Esophagus mucosa (tissue), 1 donor: ENCODE results near the gene CASZ1. TPM values are rescaled to one million over a fixed set of nuclear protein-coding genes. Genes with fewer than 3 reads are reported as not detected.

ENCODE experiments used
- ATAC-seq: fragments of 200-7000 bp; cut with Tn5 transposase; one replicate; pipeline ENCODE4 v1.9.1; 2020
- total RNA-seq: library from RNA; stranded (reverse); gene quantifications from one replicate; pipeline ENCODE4 v1.2.4, GENCODE V29; 2023
- donor health status: DM: yes; HTN: yes; CAD: no.

CASZ1 gene
- 22.8 TPM for total RNA-seq

GRCh38 chr1:10796029-10796944, at the start of gene CASZ1:
Gene CASZ1, minus strand, starts transcription at chr1:10796646. Its CDS starts 102,757 bp downstream, at chr1:10693889.
- ATAC-seq, result peak; percentile 86

DNA sequence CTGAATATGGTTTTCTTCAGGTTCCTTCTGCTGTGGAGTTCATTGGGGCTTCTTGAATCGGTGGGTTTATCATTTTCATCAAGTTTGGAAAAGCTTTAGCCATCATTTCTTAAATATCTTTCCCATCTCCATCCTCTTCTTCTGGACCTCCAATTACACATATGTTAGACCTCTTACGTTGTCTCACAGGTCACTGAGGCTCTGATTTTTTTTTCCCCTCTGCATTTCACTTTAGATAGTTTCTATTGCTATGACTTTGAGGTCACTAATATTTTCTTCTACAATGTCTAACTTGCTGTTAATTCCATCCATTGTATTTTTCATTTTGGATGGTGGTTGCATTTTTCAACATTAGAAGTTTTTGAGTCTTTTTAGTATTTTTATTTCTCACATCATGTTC, 47.3 kb upstream of the CASZ1 start:
- ATAC-seq, result no peak

- no peak for ATAC-seq
Observed at GRCh38 chr1:10841118-10841517, 44.7 kb upstream of the CASZ1 start.

DNA sequence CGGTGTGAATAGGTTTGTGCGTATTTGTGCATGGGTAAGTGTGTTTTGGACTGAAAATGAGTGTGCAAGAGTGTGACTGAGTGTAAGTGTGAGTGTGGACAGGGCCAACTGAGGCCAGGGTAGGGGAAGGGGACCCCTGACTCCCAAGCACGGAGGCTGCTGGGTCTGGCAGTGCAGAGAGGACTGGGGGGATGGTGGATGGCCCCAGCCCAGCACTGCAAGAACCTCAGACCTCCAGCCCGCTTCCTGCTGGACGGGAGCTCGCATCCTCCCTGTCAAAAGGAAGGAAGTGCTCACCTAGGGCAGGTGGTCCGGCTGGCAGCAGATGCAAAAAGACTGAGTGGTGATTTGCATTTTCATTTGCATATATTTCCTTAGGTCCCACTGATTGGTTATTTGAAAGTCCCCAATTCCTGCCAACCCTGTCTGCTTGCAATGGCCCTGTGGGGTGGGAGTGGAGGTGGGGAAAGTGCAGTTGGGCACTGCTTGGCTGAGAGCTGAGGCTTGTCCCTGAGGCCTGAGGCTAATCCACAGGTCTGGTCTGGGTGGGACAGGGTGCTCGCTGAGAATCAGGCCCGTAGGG, 42.8 kb upstream of the CASZ1 start:
- ATAC-seq, result no peak

- no peak for ATAC-seq
Observed at GRCh38 chr1:10838541-10838940, 42.1 kb upstream of the CASZ1 start.

- no peak for ATAC-seq
Observed at GRCh38 chr1:10836726-10837125, 40.3 kb upstream of the CASZ1 start.

DNA sequence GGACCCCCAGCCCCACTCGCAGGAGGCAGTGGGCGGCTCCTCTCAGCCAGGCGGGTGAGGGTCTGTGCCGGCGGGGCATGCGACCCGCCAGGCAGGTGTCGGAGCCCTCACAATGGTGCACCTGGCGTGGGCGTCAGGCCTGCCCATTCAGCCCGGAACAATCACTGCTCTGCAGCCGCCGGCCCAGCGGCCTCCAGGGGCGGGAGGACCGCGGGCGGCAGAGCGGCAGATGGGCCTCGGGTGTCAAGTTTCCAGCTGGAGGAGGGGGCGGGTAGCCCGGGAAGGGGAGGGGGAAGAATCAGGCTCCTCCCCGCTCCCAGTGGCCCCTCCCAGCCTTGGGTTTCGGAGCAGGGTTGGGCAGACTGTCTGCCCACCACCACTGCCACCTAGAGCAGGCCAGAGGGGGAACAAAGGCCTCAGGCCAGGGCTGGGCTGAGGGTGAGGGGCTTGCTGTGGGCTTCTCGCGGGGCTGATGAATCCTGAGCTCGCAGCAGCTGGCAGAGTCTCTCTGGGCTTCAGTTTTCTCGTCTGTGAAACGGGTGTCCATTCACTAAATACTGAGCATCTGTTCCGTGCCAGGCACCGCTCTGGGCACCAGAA, 39.5 kb upstream of the CASZ1 start:
- ATAC-seq, result peak; percentile 22

GRCh38 chr1:10835421-10835820, 39.0 kb upstream of the CASZ1 start:
- ATAC-seq, result no peak

GRCh38 chr1:10834770-10835412, 38.4 kb upstream of the CASZ1 start:
- ATAC-seq, result no peak

DNA sequence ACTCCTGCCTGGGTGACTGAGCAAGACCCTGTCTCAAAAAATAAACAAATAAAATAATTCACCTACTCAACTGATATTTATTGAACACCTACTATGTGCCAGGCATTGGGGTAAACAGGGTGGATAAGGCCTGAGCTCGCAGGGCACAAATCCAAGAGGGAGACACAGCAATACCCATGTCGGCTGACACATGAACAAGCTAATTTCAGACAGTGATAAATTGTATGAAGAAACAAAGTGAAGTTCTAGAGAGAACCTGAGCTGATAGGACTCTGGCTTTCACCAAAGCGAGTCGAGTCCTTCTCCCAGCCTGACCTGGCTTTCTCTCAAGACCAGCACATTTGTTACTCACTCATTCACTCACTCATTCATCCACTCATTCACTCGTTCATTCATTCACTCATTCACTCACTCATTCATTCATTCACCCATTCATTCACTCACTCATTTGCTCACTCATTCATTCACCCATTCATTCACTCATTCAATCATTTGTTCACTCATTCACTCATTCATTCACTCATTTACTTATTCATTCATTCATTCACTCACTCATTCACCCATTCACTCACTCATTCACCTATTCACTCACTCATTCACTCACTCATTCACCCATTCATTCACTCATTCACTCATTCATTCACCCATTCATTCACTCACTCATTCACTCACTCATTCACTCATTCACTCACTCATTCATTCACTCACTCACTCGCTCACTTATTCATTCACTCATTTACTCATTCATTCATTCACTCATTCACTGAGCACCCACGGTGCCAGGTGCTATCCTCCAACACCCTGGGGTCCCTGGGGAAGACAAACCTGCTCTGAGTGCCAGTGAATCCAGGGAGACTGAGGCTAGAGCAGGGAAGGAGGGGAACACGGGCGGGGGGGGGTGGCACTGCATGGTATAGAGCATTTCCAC, 37.4 kb upstream of the CASZ1 start:
- ATAC-seq, result no peak

- no peak for ATAC-seq
Observed at GRCh38 chr1:10832703-10833102, 36.3 kb upstream of the CASZ1 start.

- peak; percentile 92 for ATAC-seq
Observed at GRCh38 chr1:10830961-10831668, 34.7 kb upstream of the CASZ1 start.

- ATAC-seq, result no peak
Observed at GRCh38 chr1:10829965-10830515, 33.6 kb upstream of the CASZ1 start.

DNA sequence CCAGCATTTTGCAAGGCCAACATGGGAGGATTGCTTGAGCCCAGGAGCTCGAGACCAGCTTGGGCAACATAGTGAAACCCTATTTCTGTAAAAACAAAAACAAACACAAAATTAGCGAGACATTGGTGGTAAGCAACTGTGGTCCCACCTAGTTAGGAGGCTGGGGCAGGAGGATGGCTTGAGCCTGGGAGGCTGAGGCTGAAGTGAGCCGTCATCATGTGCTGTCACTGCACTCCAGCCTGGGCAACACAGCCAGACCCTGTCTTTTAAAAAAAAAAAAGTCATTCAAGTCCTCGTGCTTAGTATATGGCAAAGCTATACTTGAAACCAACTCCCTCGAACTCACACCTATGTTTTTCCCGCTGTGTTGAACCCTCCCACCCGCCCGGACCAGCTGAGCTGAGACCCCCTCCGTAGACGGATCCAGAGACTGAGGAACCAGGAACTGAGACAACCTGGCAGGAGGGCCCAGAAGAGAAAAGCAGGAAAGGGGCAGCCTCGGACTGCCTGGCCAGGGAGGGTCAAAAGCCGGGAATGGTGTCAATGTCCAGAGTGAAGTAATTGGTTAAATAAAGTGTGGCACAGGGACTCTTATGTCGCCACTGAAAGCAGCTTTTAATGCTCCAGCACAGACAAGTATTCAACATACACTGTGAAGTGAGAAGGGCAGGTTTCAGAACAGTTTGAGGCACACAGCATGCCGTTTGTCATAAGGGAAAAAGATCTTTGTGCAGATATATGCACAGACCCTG, 32.8 kb upstream of the CASZ1 start:
- no peak for ATAC-seq

DNA sequence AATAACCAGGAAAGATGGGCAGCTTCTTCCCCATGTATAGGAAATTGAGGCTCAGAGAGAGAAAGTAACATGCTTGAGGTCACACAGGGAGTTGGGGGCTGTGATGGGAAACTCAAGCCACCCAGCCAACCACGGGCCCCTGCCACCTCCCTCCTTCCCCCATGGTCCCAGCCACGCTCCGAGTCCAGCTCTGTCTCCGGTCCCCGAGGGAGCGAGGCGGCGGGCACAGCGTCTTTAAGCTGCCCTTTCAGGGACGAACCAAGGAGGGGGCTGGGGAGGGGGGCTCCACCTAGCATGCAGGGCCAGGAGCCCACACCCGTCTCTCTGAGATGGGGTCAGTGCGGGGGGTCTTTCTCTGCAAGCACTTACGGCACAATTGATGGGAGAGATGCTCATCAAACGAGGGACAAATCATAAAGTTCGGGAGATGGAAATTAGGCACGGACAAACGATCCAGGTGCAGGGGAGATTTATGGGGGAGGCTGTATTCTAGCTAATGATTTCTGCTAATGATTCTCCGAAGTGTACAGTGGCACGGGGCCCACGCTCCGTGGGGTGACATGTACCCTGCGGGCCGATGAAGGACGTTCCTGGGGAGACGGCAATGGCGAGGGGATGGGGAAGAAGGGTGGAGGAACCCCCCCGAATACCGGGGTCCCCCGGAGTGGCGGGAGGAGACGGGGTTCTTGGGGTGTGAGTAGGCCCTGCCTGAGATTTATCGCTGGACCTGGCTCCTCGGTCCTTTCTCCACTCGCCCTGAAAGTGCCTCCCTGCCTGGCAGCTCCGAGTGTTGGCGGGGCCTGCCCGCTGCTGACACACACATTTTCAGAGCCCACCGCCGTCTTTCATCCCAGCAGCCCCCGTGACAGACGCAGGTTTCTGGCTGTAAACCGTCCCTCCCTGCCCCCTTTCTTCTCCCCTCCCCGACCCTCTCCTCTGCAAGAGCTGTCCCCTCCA, 31.2 kb upstream of the CASZ1 start:
- ATAC-seq, result no peak

- peak; percentile 34 for ATAC-seq
Observed at GRCh38 chr1:10825592-10825991, 29.1 kb upstream of the CASZ1 start.

DNA sequence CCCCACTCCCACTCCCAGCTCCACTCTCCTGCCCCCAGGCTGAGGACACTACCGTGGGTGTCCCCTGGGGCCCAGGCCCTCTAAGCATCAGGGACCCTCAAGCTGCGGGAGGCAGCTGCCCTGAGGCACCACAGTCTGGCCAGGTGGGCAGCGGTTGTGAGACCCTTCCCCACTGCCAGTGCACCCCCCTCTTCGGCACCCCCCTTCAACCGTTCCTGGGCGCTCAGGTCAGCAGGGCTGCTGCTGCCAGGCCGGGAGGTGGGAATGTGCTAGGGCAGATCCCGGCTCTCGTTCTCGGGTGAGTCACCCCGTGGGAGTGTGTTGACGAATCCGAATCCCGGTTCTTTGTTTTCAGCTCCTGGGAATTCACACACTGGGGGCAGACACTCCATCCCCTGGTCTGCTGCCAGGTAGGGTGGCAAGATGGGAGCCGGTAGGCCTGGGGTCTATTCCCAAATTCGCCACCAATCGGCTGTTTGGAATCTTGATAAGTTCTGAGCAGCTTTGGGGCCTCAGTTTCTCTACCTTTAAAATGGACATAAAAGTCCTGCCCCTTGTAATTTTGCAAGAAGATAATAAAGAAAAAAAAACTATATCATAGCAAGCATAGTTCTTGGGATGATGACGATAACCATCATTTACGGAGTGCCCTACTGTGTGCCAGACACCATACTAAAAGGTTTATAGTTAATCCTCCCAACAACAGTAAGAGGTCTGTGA, 28.5 kb upstream of the CASZ1 start:
- peak; percentile 74 for ATAC-seq

GRCh38 chr1:10823000-10823401, 26.6 kb upstream of the CASZ1 start:
- peak; percentile 4 for ATAC-seq
